ENCODE measurements around the gene TACR2.
A peak's percentile ranks its signal among the peaks of the same experiment; 100 is the strongest.

TACR2 gene

DNA sequence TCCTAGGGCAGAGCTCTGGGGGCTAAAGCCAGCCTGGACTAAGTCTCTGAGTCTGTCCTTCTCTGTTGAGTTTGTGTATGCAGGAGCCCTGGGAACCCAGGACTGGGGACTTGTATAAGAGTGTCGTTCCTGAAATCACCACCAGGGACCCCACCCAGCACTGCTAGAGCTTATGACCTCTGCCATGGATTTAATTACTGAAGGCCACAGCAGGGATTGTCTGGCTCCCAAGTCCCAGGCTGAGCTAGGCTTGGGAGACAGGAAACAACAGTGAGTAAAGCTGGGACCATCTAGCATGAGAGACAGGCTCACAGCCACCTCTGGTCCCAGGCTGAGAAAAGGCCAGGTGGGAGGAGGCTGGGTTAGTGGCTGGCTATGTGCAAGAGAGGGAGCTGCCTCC, 33.1 kb upstream of the TACR2 start:
- TF ChIP-seq, protein P1, sequence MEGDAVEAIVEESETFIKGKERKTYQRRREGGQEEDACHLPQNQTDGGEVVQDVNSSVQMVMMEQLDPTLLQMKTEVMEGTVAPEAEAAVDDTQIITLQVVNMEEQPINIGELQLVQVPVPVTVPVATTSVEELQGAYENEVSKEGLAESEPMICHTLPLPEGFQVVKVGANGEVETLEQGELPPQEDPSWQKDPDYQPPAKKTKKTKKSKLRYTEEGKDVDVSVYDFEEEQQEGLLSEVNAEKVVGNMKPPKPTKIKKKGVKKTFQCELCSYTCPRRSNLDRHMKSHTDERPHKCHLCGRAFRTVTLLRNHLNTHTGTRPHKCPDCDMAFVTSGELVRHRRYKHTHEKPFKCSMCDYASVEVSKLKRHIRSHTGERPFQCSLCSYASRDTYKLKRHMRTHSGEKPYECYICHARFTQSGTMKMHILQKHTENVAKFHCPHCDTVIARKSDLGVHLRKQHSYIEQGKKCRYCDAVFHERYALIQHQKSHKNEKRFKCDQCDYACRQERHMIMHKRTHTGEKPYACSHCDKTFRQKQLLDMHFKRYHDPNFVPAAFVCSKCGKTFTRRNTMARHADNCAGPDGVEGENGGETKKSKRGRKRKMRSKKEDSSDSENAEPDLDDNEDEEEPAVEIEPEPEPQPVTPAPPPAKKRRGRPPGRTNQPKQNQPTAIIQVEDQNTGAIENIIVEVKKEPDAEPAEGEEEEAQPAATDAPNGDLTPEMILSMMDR (IDR thresholded peaks at IDR 0.05; ENCODE audit: low read depth, low read length) = peak; percentile 59
- DNase-seq (ENCODE audit: low read depth in 2 of 2) = peak; percentile 50 to 58
- H3K4me3 ChIP-seq (replicated peaks in 1 of 2; ENCODE audit: low read depth in 2 of 2, low read length in 2 of 2) = no peak overlapping the region

DNA sequence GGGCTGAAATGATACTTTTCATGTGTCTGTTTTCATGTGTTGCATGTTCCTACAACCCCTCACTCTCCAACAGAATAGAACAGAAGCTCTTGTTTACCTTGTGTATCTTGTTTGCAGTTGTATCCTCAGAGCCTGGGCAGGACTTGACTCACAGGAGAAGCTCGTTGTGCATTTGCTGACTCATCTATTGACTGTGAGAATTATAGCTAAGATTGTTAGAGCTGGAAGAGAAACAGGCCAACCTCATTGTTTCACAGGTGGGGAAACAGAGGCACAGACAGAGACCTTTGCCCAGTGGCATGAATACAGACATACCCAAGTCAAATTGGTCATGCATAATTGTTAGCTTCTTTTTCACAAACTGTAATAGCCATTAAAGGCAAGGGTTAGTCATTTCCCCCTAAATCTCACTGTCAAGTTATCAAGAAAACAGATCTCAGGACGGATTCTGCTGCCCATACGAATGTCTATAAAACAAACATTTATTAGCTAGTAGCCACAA, 30.0 kb upstream of the TACR2 start:
- H3K4me3 ChIP-seq (replicated peaks in 1 of 2; ENCODE audit: low read depth in 2 of 2, low read length in 2 of 2) = no peak overlapping the region
- TF ChIP-seq, protein P1 (IDR thresholded peaks at IDR 0.05; ENCODE audit: low read depth, low read length) = no peak
- DNase-seq (ENCODE audit: low read depth in 2 of 2) = peak; percentile 70 to 95

DNA sequence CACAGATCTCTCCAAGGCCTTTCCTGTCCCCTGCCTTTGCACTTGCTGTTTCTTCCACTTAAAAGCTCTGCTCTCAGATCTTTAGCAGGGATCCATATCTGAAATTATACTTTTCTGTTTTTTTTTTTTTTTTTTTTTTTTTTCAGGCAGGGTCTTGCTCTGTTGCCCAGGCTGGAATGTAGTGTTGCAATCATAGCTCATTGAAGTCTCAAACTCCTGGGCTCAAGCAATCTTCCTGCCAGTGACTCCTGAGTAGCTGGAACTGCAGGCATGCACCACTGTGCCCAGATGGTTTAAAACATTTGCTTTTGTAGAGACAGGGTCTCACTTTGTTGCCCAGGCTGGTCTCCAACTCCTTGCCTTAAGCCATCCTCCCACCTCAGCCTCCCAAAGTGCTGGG, 29.5 kb upstream of the TACR2 start:
- TF ChIP-seq, protein P1 (IDR thresholded peaks at IDR 0.05; ENCODE audit: low read depth, low read length) = no peak
- peak; percentile 36 to 59 for DNase-seq (ENCODE audit: low read depth in 2 of 2)
- H3K4me3 ChIP-seq (replicated peaks in 1 of 2; ENCODE audit: low read depth in 2 of 2, low read length in 2 of 2) = no peak overlapping the region

DNA sequence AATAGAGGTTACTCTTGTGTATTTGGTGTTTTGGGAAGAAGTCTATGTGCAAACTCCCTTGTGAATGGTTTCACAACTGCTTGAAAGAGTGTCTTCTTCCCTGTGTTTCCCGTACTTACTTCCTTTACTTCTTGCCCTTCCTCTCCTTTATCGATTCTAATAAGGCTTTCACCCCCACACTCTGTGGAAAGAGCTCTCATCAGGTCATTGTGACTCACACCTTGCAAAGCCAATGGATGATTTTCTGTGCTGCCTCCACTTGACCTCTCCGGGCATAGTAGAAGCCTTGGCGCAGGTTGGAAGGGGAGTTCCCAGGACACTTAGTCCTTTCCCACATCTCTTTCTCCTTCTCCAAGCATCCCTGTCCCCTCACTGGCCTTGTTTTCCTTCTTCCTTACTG, 28.3 kb upstream of the TACR2 start:
- peak in 1 of 2 donors; percentile 40 for DNase-seq (ENCODE audit: low read depth in 2 of 2)
- TF ChIP-seq, protein P1 (IDR thresholded peaks at IDR 0.05; ENCODE audit: low read depth, low read length) = no peak

DNA sequence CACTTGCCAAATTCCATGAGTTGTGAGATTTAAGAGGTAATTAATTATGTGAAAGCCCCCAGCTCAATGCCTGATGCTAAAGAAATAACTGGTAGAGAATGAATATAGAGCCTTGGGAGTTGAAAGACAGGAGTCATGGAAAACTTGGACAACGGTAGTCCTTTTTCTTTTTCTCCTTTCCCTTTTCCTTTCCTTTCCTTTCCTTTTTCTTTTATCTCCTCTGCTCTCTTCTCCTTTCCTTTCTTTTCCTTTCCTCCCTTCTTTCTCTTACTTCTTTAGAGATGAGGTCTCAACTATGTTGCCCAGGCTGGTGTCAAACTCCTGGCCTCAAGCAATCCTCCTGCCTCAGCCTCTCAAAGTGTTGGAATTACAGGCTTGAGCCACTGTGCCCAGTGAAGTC, 26.6 kb upstream of the TACR2 start:
- TF ChIP-seq, protein P1 (IDR thresholded peaks at IDR 0.05; ENCODE audit: low read depth, low read length) = no peak
- no peak overlapping the region for H3K4me3 ChIP-seq (replicated peaks in 1 of 2; ENCODE audit: low read depth in 2 of 2, low read length in 2 of 2)
- no peak for DNase-seq (ENCODE audit: low read depth in 2 of 2)

More for the DNA sequence above, 28.3 kb upstream of the TACR2 start:
- H3K4me3 ChIP-seq (replicated peaks in 1 of 2; ENCODE audit: low read depth in 2 of 2, low read length in 2 of 2) = no peak overlapping the region

DNA sequence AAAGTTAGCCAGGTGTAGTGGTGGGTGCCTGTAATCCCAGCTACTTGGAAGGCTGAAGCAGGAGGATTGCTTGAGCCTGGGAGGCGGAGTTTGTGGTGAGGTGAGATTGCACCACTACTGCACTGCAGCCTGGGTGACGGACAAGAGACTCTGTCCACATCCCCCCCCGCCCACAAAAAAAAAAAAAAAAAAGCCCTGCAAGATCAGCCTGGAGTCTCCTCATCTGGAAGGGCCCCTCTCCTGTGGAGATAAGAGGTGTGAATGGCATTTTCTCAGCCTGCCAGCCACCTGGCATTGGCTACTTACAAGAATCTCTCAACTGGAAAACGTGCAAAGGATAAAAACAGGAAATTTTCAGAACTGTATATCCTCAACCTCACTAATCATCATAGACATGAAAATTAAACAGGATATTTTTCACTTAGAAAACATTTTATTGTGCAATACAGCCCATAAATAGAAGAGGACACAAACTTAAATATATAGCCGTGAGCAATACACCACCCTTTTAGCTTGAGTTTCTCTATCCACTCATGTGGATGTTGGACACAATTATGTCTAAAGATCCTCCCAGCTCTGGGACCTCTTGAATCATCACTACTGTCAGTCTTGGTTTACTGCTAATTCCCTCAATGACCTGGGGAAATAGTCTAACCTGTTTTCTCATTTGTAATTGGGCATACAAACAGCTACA, 23.2 kb upstream of the TACR2 start:
- no peak overlapping the region for H3K4me3 ChIP-seq (replicated peaks in 1 of 2; ENCODE audit: low read depth in 2 of 2, low read length in 2 of 2)
- DNase-seq (ENCODE audit: low read depth in 2 of 2) = peak; percentile 61 to 74
- TF ChIP-seq, protein P1 (IDR thresholded peaks at IDR 0.05; ENCODE audit: low read depth, low read length) = no peak

All from cardiac fibroblast (primary cell).